ENCODE measurements around the gene BABAM2. TPM values are rescaled to one million over a fixed set of nuclear protein-coding genes. Genes with fewer than 3 reads are reported as not detected.
"Not testable (repeated sequence)": the region's sequence is repeated elsewhere in the genome, so short reads cannot be mapped to it uniquely, and the experiment has no call there.

Gene BABAM2
- total and polyA plus RNA-seq, 11 donors: 22.2 to 75.1 (median 62.5) TPM

DNA sequence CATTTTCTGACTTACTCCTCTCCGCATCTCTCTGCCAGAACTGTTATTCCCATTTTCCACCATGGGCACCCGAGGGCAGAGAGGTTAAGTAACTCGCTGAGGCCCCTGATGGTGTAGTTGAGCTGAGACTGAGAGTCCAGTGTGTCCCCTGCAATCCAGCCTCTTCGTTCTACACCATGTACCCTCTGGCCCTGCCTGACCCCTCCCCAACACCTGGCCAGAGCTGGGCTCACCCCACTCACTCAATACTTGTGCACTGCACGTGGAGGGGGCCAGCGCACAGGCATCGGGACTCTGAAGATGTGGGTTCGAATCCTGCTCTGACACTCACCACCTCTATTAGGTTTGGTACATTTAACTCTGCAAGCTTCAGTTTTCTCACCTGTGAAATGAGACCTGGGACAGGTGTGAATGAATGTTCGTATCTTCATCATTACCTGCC is 477.8 kb downstream of the BABAM2 start:
- H3K4me1 ChIP-seq: peaks cover 0 to 30% (median 10%) of the 10 kb centered on the region in 12 donors
- DNase-seq (no peak), ATAC-seq (no peak)
- H3K9me3 ChIP-seq: no peaks in the 10 kb centered on the region
- H3K36me3 ChIP-seq: no peaks in the 10 kb centered on the region
- H3K27me3 ChIP-seq: no peaks in the 10 kb centered on the region
- no peak overlapping the region for H3K27ac ChIP-seq
- intact Hi-C loops (cut with DNase I): no loop called here
- 88 to 95% (median 91%) methylated on average over 9 of the region's 9 CpGs for WGBS, 4 donors
- no peak overlapping the region for H3K4me3 ChIP-seq
- TF ChIP-seq, protein P1, sequence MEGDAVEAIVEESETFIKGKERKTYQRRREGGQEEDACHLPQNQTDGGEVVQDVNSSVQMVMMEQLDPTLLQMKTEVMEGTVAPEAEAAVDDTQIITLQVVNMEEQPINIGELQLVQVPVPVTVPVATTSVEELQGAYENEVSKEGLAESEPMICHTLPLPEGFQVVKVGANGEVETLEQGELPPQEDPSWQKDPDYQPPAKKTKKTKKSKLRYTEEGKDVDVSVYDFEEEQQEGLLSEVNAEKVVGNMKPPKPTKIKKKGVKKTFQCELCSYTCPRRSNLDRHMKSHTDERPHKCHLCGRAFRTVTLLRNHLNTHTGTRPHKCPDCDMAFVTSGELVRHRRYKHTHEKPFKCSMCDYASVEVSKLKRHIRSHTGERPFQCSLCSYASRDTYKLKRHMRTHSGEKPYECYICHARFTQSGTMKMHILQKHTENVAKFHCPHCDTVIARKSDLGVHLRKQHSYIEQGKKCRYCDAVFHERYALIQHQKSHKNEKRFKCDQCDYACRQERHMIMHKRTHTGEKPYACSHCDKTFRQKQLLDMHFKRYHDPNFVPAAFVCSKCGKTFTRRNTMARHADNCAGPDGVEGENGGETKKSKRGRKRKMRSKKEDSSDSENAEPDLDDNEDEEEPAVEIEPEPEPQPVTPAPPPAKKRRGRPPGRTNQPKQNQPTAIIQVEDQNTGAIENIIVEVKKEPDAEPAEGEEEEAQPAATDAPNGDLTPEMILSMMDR (IDR thresholded peaks at IDR 0.05): no peak
- no peak for TF ChIP-seq POLR2A (IDR thresholded peaks at IDR 0.05)

DNA sequence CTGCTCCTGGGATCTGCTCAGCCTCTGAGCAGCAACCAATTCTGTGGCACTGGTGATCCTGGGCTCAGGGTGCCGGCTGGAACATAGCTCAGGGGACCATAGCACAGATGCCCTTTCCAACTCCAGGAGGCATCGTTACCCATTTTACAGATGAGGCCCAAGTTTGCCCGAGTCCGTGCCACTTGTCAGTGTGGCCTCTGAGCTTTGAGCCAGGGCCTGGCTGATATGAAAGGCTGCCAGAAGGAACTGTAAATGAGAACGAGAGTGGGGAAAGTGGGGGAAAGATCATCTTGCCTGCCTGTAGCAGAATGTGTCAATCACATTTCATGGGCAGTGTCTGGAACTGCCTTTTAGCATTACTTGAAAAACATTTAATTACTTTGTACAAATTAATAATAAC is 478.8 kb downstream of the BABAM2 start:
- no peak overlapping the region for H3K4me3 ChIP-seq
- ATAC-seq (no peak), DNase-seq (no peak)
- H3K27ac ChIP-seq: no peak overlapping the region
- intact Hi-C loops (cut with DNase I): no loop called here
- WGBS, 4 donors: 68 to 71% (median 69%) methylated on average over 5 of the region's 5 CpGs
- peaks cover 0 to 30% (median 10%) of the 10 kb centered on the region in 12 donors for H3K4me1 ChIP-seq
- no peaks in the 10 kb centered on the region for H3K9me3 ChIP-seq
- TF ChIP-seq, protein P1 (IDR thresholded peaks at IDR 0.05): no peak
- no peak for TF ChIP-seq POLR2A (IDR thresholded peaks at IDR 0.05)
- H3K27me3 ChIP-seq: no peaks in the 10 kb centered on the region
- no peaks in the 10 kb centered on the region for H3K36me3 ChIP-seq

DNA sequence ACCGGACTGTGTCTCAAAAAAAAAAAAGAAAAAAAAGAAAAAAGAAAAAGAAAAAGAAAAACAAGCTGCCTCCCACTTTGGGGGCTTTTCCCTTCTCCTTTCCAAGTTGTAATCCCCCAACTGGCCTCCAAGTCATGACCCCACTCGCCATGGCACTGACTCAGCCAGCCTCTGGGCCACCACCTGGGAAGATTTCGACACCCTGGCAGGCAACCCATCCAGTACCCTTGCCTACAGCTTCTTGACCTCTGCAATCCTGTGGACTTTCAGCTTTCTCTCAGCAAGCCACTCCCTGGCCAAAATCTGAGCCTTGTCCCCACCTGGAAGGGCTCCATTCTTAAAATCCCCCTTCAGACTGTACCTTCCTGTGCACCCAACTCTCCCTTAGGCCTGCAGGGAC is 479.8 kb downstream of the BABAM2 start:
- Histone ChIP-seq H3K9me3 (no peaks in the 10 kb centered on the region), H3K4me1 (peaks cover 0 to 22% (median 7%) of the 10 kb centered on the region in 12 donors), H3K4me3 (no peak overlapping the region), H3K27ac (no peak overlapping the region), H3K36me3 (no peaks in the 10 kb centered on the region), H3K27me3 (no peaks in the 10 kb centered on the region)
- DNase-seq: no peak
- ATAC-seq: no peak
- 91 to 97% (median 94%) methylated on average over 3 of the region's 3 CpGs for WGBS, 4 donors
- TF ChIP-seq, protein P1 (IDR thresholded peaks at IDR 0.05): no peak
- TF ChIP-seq POLR2A (IDR thresholded peaks at IDR 0.05): no peak
- intact Hi-C loops (cut with DNase I): no loop called here

DNA sequence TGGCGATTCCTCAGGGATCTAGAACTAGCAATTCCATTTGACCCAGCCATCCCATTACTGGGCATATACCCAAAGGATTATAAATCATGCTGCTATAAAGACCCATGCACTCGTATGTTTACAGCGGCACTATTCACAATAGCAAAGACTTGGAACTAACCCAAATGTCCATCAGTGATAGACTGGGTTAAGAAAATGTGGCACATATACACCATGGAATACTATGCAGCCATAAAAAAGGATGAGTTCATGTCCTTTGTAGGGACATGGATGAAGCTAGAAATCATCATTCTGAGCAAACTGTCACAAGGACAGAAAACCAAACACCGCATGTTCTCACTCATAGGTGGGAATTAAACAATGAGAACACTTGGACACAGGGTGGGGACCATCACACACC is 481.2 kb downstream of the BABAM2 start:
- DNase-seq; intact Hi-C loops (cut with DNase I); H3K36me3 ChIP-seq; H3K27ac ChIP-seq; H3K27me3 ChIP-seq; H3K4me1 ChIP-seq; ATAC-seq; H3K4me3 ChIP-seq; H3K9me3 ChIP-seq: not testable (repeated sequence)
- WGBS, 4 donors: 92 to 100% (median 96%) methylated on average over 4 of the region's 4 CpGs

DNA sequence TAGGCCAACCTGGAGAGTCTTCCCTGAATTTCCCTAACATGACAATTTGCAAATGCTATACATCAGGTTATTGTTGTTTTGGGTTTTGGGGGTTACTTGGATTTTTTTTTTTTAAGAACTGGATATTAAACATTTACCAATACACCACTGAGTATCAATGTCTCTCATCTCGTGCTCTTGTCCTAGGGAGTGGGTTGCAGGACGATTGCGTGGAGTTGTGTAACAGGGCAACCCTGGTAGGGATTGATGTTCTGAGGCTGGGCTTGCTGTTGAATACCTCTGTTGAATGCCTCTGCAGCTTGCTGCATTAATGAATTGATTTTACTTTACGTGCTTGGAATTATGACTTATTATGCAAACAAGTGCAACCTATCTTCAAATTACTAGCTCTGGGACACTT is 483.3 kb downstream of the BABAM2 start:
- TF ChIP-seq, protein P1 (IDR thresholded peaks at IDR 0.05): no peak
- no peak for TF ChIP-seq POLR2A (IDR thresholded peaks at IDR 0.05)
- no peak overlapping the region for H3K27ac ChIP-seq
- ATAC-seq (no peak), DNase-seq (no peak)
- H3K4me1 ChIP-seq: peaks cover 0 to 11% (median 0%) of the 10 kb centered on the region in 12 donors
- no peaks in the 10 kb centered on the region for H3K27me3 ChIP-seq
- no peaks in the 10 kb centered on the region for H3K36me3 ChIP-seq
- WGBS, 4 donors: 87 to 94% (median 91%) methylated on average over 4 of the region's 4 CpGs
- no peak overlapping the region for H3K4me3 ChIP-seq
- no peaks in the 10 kb centered on the region for H3K9me3 ChIP-seq
- intact Hi-C loops (cut with DNase I): no loop called here

All from heart left ventricle (tissue), 16 donors.